HG03196 (cell line): ENCODE results near the gene DNER.
"Not testable (repeated sequence)": the region's sequence is repeated elsewhere in the genome, so short reads cannot be mapped to it uniquely, and the experiment has no call there.

Experiments used
- ATAC-seq: cut with Tn5 transposase; IDR thresholded peaks from one replicate; pipeline ENCODE4 v1.9.1; 2021; ENCODE audit not compliant: unreplicated experiment

The DNER gene

DNA sequence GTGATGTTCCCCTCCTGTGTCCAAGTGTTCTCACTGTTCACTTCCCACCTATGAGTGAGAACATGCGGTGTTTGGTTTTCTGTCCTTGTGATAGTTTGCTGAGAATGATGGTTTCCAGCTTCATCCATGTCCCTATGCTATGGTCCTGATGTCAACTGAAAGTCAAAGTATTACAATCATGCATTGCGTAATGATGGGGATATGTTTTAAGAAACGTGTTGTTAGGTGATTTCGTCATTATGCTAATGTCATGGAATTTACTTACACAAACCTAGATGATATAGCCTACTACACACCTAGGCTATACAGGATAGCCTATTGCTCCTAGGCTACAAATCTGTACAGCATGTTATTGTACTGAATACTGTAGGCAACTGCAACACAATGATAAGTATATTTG, 207.7 kb downstream of the DNER start:
- not testable (repeated sequence) for ATAC-seq

DNA sequence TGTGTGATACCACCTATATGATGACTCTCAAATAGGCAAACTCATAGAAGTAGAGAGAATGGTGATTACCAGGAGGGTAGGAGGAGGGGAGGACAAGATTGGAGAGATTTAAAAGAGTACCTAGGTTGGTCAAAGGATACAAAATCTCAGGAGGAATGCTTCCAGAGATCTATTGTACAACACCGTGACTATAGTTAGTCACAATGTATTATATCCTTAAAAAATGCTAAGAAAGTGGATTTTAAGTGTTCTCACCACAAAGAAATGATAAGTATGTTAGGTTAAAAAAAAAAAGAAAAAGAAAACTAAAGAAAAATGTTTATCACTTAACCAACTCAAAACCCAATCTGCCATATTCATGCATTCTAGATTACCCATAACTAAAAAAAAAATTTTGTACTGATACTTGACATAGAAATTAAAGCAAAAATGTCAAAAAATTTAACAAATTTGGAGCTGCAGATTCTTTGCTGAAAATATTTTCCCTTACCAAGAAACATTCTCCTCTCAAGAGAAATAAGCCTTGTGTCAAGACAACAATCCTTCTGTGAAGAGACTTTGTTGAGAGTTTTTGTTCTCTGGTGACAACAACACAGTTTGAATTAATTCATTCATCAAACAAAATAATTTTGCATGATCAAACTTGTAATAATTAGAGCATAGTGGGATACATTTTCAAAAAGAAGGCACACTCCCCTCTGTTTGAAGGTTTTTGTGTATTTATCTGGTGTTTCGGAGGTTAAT, 213.1 kb downstream of the DNER start:
- no peak for ATAC-seq

DNA sequence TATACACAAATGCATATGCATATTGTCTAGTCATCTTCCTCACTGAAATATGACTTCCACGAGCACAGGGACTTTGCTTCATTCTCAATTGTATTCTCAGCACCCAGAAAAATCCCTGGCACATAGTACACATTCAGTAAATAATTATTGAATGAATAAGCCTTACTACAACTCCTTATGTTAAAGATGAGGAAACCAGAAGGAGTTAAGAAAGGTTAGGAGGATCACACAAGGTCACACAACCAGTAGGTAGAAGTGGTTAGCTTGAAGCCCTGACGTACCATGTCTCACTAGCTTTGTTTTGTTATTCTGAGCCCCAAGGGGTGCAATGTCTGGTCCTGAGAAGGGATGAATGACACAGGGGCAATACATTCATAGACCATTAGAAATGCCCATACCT, 222.3 kb downstream of the DNER start:
- ATAC-seq = no peak

DNA sequence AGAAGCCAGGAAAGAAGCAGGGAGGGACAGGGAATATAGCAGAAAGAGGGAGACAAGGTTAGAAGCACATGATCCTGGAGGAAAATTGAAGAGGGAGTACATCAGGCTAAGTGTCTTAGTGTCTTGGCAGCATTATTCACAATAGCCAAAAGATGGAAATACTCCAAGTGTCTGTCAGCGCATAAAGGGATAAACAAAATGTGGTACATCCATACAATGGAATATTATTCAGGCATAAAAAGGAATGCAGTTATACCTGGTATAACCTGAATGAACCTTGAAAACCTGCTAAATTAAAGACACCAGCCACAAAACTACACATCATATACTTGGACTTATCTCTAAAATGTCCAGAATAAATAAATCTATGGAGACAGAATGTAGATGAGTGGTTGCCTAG, 224.2 kb downstream of the DNER start:
- no peak for ATAC-seq

DNA sequence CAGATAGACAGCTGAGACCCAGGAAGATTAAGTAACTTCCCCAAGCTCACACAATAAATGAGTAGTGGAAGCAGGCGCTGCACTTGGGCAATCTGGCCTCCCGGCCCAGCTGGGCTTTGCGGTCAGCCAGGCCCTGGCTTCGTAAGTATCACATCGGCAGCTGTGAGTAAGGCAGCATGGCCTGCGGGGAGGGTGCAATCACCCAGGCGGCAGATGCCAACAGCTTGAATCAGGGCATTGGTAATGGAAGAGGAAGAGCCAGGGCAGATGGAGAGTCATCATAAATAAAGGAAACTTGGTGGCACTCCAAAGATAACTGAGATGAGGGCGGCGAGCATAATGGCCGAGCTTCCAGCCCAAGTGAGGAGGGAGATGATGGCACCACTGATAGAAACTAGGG, 225.3 kb downstream of the DNER start:
- no peak for ATAC-seq

DNA sequence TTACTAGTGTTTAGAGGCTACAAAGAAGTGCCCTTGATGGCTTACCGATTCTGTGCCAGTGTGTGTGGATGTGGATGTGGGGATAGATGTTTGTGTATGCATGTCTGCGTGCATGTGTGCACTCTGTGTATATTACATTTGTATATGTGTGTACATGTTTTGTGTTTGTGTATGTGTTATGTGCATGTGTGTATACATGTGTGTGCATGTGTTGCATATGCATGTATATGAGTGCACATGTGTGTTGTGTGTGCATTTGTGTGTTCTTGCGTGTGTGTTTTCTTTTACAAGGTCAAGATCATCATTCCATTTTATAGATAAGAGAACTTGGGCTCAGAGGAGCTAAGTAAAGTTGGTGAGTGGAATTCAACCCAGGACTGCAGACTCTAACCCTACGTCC, 226.1 kb downstream of the DNER start:
- ATAC-seq = no peak

DNA sequence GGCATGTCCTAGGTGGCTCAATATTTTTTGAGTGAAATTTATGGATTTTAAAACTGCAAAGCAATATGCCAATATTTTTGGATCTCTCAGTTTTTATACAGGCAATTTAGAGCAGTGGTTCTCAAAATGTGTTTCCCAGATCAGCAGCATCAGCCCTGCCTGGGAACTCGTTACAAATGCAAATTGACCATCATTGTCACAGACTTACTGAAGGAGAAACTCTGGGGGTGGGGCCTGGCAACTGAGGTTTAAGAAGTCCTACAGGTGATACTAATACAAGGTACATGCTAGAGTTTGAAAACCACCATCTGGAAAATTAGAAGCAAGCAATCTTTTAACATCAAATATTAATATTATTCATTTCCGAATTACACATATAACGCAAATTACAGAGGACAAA, 227.7 kb downstream of the DNER start:
- no peak for ATAC-seq

DNA sequence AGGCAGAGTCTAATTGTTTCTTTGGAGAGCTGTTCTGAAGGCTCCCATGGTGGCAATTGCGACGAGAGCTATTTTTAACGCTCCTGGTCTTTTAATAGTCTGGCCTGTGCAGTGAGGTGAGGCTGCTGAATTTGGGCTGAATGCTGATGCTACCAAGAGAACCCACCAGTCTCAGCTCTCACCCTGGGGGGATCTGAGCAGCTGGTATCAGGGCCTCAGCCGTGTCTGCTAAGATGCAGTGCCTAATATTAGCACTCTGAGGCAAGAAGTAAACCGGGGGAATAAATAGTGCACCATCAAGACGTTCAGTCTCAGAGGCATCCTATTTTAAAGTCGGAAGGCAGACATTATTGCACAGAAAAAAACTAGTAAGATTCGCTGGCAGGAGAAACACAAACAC, 228.5 kb downstream of the DNER start:
- no peak for ATAC-seq

DNA sequence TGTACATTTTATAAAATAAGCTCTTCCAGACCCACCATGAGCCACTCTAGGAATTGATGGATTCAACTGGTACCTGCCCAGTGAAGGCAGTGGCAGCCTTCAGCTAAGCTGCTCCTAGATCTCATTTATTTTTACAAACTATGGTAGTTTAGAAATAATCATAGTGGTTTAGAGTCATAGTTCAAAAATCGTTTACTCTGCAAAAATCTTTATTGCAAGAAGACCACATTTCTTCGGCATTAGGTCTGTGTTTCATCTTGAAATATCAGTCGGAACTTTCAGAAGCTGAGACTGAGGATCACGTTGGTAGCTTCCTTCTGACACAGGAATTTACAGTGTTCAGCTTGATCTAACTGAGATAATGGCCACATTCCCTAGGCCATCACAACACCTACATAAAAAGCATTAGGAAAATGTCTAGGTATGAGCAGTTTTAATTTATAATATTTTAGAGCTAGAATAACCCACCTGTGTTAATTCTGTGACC, 237.0 kb downstream of the DNER start:
- ATAC-seq = no peak

DNA sequence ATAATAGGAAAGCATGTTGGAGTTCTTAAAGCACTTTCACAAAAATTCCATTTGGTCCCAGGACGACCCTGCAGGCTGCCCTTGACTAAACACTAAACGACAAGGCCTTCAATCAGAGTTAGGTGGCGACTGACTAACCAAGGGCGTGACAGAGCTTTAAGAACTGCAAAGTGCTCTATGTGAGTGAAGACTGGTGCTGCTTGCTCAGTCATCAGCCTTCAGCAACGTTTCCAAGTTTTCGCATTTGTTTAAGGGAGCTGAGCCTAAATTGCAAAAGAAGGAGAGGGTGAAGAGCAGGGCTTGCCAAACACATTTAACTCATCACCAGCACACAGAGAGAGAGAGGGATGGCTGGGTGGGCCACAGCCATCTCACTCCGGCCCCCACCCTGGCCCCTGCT, 238.6 kb downstream of the DNER start:
- no peak for ATAC-seq

DNA sequence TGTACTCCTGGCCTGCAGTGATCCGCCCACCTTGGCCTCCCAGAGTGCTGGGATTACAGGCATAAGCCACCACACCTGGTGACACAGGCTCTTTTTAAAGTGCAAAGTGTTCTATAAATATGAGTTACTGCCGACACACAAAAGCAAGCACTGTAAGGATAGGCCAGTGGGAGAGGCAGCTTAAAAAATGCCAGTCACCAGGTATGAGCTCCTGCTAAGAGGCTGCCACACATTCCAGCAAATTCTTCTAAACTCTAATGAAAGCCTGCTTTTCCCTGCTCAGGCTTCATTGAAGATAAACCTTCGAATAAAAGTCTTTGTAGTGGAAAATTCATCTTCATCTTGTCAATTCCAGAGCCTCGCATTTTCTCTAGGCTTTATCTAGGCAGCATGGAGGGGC, 240.2 kb downstream of the DNER start:
- no peak for ATAC-seq

DNA sequence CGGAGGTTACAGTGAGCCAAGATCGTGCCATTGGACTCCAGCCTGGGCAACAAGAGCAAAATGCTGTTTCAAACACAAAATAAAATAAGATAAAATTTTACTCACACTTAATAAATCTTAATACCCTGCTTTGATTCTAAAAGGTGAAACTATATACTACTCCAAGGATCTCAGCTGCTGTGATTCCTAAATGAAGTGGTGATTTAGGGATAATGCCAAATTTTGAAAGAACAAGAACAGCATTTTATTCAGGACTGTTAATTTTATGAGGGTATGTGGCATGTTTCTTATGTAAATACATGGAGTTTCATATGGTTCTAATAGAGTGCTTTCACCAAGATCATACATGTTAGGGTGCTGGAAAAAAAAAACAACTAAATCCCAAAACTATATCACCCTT, 243.6 kb downstream of the DNER start:
- ATAC-seq = no peak

DNA sequence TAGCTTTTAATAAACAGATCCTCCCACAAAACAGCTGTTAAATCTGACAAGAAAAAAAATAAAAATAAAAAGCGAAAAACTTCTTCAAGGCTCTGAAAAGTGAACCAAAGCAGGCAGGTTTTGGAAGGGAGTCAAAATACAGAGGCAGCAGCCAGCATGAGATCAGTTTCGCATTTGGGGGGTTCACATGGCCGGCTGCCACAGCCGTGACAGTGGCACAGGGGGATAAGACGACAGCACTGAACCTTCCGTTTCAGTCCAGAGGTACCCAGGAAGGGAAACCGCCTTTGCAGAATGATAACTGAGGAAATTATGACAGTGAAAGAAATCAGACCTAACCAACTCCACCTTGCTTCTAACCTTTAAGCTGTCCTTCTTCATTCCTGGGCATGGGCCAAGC, 246.6 kb downstream of the DNER start:
- ATAC-seq = no peak

DNA sequence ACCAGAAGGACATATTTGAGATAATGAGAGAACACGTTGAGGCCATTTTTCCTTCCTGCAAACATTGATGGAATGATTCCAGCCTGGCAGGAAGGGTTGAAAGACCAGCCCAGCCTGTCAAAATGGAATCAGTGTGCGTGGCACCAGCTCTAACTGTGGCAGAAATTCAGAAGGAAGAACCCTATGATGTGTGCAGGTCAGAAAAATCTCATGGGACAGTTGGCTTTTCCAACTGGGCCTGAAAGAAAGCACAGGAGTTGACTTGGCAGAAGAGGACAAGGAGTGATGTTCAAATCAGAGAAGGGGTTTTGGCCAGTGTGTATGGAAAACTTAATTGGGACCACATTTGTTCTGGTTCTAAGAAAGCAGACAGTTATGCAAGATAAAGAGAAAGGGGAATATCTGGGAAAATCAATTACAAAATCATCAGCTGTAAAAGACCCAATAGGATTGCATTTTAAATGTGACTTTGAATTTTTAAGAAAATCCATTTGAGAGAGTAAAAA, 250.5 kb downstream of the DNER start:
- no peak for ATAC-seq

DNA sequence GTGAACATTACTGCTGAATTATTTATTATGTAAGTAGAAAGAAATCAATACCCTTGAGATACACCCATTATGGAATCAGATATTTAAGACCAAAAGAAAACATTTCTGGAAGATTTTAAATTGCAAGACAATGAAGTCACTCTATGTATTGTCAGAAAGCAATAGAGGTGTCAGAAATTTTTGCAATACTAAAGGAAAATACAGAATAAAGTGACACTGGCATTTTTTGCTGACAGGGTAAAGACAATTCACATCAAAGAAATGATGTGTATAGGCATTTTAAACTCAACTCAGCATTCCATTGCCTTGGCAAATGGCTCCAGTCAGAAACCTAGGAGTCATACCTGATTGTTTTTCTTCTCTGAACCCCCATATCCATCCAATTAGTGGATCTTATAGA, 252.2 kb downstream of the DNER start:
- ATAC-seq = no peak

DNA sequence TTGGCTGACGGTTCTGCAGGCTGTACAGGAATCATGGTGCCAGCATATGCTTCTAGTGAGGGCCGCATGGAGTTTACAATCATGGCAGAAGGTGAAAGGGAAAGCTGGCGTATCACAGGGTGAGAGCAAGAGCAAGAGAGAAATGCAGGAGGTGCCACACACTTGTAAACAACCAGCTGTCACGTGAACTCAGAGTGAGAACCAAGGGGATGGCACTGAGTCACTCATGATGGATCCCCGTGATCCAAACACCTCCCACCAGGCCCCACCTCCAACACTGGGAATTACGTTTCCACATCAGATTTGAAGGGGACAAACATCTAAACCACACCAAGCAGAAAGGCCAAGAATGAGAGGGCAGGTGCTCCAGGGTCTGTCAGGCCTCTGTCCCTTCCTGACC, 258.3 kb downstream of the DNER start:
- ATAC-seq = no peak

DNA sequence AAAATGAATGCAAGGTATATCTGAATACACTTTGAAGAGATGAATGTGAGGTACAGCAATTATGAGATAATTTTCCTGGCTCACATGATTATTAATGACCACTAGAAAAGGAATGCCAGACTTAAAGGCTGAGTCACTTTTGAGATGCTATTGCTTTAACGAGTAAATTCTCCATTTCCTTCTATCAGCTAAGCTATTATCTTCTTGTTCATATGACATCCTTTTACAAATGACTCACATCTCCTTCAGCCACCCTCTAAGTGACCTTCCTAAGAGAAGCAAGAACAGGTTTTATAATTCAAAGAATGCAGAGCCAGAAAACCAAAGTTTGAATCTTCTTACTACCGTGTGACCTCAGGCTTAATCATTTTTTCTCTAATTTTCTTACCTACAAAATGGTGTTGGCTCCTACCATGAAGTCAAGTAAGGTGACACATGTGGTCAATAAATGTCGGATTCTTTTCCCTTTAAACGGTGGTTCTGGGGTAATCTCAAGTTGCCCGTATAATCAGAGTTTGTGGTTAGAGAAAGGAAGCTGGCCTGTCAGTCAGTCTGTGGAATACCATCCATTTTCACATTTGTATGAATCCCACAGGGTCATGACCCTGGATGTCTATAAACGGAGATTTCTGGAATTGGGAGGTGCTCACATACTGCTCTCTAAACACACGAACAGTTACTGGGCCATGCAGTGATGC, 259.3 kb downstream of the DNER start:
- ATAC-seq = no peak

DNA sequence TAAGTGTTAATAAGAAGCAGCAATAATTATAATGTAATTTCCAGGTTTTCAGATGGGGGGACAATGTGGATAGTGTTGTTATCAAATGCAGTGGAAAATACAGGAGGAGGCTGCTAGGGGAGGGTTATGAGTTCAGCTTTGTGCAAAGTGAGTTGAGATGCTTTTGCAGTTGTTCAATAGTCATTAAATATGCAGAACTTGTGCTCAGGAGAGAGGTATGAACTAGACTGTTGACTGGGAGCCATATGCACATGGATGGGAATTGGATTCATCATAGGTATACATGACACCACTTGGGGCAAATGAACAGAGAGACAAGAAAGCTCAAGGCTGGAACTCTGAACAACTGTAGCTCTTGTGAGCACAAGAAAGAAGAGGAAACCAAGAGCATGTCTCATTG, 261.1 kb downstream of the DNER start:
- no peak for ATAC-seq

DNA sequence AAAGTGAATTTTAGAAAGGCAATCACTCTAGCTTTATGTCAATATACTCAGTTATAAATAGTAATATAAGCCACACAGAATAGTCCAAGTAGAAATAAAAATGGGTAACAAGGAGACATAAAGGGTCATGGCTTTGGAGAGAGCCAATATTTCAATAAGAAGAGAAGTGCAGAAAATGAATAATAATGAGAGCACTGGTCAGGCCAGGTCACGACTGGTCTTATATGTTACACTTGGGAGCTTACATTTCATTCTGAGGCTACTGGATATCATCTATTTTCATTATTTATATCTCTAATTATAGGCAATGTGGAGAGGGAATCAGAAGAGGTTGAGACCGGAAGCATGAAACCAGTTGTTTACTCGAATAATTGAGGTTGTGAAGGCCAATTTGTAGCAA, 262.5 kb downstream of the DNER start:
- ATAC-seq = no peak

DNA sequence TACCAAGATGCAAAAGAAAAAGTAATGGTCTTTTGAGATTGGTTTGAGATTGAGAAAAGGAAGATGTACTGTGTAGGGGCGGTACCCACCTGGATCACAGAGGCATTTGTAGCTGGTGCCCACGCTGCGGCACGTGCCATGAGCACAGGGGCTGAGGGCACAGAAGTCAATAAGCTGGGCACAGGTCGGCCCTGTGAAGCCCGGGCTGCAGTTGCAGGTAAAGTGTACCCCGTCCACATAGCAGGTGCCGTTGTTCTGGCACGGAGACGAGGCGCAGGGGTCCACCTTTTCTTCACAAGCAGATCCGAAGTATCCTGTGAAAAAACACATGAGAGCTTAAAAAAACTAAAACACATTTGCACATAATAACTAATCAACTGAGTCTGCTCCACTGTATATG, 267.1 kb downstream of the DNER start:
- ATAC-seq = no peak

DNA sequence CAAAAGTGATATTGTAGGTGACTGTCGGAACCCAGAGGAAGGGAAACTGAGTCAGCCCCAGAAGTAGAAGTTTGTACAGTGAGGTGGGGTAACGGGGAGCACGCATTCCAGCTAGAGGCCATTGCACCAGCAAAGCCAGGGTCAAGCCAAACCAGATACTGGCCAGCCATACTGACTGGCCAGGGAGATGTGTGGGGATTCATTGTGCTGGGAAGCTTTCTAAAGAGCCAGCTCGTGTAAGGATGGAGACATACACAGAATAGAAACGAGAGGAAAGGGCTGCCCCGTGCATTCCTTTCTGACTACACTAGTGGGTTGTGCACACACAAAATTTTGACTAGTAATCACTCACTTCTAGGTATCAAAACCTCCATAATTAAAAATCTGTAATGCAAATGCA, 268.0 kb downstream of the DNER start:
- no peak for ATAC-seq

DNA sequence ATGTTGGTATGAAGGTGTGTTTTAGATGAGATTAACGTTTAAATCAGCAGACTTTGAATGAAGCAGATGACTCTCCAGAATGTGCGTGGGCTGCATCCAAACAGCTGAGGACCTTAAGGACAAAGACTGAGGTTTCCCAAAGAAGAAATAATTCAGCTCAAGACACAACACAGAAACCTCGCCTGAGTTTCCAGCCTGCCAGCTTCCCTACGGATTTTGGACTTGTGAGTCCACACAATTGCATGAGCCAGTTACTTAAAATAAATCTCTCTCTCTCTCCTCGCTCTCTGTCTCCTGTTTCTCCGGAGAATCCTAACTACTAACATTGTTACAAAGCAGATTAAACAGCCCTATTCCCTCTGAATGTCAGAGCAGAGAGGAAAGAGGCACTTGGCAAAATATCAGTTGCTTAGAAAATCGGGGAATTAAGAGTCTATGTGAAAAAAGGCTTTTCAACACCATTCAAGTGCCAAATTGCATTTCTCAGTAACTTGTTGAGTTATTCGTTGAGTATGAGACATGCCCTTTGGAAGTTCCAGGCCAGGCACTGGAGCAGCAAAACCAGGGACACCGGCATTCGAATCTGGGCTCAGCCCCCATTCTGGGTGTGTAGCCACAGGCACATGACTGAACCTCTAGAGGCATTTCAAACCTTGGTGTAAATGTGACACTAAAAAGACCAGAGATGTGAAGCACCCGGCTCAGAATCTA, 268.7 kb downstream of the DNER start:
- ATAC-seq = no peak
